Stimulated activated CD4-positive, alpha-beta T cell treated with anti-CD3 and anti-CD28 coated beads, Interleukin-4, amount 100 ng/mL, for 1 hour (primary cell): ENCODE results near the gene TBCCD1.

ENCODE experiments used
- DNase-seq: peaks from one replicate; pipeline ENCODE4 v3.0.0-alpha.2; 2020

Gene TBCCD1

GRCh38 chr3:186567072-186567921 lies at the start of gene TBCCD1:
Gene TBCCD1, minus strand, starts transcription at chr3:186567339. Its CDS starts 3,010 bp downstream, at chr3:186564329.
- peak; percentile 94 for DNase-seq

GRCh38 chr3:186616299-186616617 lies 49.1 kb upstream of the TBCCD1 start:
- no peak for DNase-seq

- peak; percentile 71 for DNase-seq
Measured at GRCh38 chr3:186614597-186615483, 47.7 kb upstream of the TBCCD1 start.

GRCh38 chr3:186614266-186614596 lies 47.1 kb upstream of the TBCCD1 start:
- no peak for DNase-seq

GRCh38 chr3:186613637-186614265 lies 46.6 kb upstream of the TBCCD1 start:
- DNase-seq, result no peak

GRCh38 chr3:186612721-186613636 lies 45.8 kb upstream of the TBCCD1 start, which contains the start of gene AHSG:
Gene AHSG, plus strand, starts transcription at chr3:186613060. Its CDS starts 82 bp downstream, at chr3:186613142.
- no peak for DNase-seq

GRCh38 chr3:186612065-186612464 lies 44.9 kb upstream of the TBCCD1 start:
- no peak for DNase-seq

GRCh38 chr3:186609247-186609868 lies 42.2 kb upstream of the TBCCD1 start:
- no peak for DNase-seq

GRCh38 chr3:186608624-186609215 lies 41.6 kb upstream of the TBCCD1 start:
- DNase-seq, result no peak

GRCh38 chr3:186605561-186606545 lies 38.7 kb upstream of the TBCCD1 start:
- DNase-seq, result no peak

- no peak for DNase-seq
Measured at GRCh38 chr3:186605078-186605477, 37.9 kb upstream of the TBCCD1 start.

- DNase-seq, result no peak
Measured at GRCh38 chr3:186603159-186603558, 36.0 kb upstream of the TBCCD1 start.

- DNase-seq, result no peak
Measured at GRCh38 chr3:186600896-186601295, 33.8 kb upstream of the TBCCD1 start.

- DNase-seq, result no peak
Measured at GRCh38 chr3:186599785-186600166, 32.6 kb upstream of the TBCCD1 start.

- no peak for DNase-seq
Measured at GRCh38 chr3:186599142-186599784, 32.1 kb upstream of the TBCCD1 start.

- DNase-seq, result no peak
Measured at GRCh38 chr3:186598794-186599141, 31.6 kb upstream of the TBCCD1 start.

- DNase-seq, result no peak
Measured at GRCh38 chr3:186598108-186598784, 31.1 kb upstream of the TBCCD1 start.

GRCh38 chr3:186596568-186597287 lies 29.6 kb upstream of the TBCCD1 start:
- DNase-seq, result no peak
